Upper lobe of right lung (tissue), 1 donor: Measurements from ENCODE around the gene PRXL2B. TPM values are rescaled to one million over a fixed set of nuclear protein-coding genes. Genes with fewer than 3 reads are reported as not detected.

Experiments used
- ATAC-seq: fragments of 200-7000 bp; cut with Tn5 transposase; one replicate; pipeline ENCODE4 v1.9.1; 2020; ENCODE audit warnings: mild to moderate bottlenecking, moderate library complexity
- DNase-seq: peaks from one replicate; pipeline ENCODE4 v3.0.0-alpha.2; 2020
- H3K27ac ChIP-seq: fragments of 200-600 bp; one replicate; pipeline ENCODE4 v1.8.0; 2022
- H3K27me3 ChIP-seq: fragments of 200-600 bp; one replicate; pipeline ENCODE4 v1.8.0; 2022; ENCODE audit warnings: mild to moderate bottlenecking
- H3K36me3 ChIP-seq: fragments of 200-600 bp; one replicate; pipeline ENCODE4 v1.8.0; 2022
- H3K4me1 ChIP-seq: fragments of 200-600 bp; one replicate; pipeline ENCODE4 v1.8.0; 2022
- H3K4me3 ChIP-seq: fragments of 200-600 bp; one replicate; pipeline ENCODE4 v1.8.0; 2022; ENCODE audit warnings: mild to moderate bottlenecking
- H3K9me3 ChIP-seq: fragments of 200-600 bp; one replicate; pipeline ENCODE4 v1.8.0; 2022
- CTCF ChIP-seq: fragments of 200-600 bp; IDR thresholded peaks from one replicate; pipeline ENCODE4 v1.8.0; 2022; ENCODE audit warnings: antibody characterized with exemption
- intact Hi-C: fragments of 100-400 bp; cut with DNase I; formaldehyde crosslinking; loops from one replicate; pipeline ENCODE4 v1.11.0; 2022
- total RNA-seq: library from RNA; stranded (reverse); fragmentation: NEBNext Ultra II Directional; extraction: Animal tissue kit (Norgen Biotek cat#: 25700); gene quantifications from one replicate; pipeline ENCODE4 v1.2.1, GENCODE V29; 2021
- donor health status: DM: no; HTN: yes; CAD: no; lungs with severe emphysema.

Gene PRXL2B
- total RNA-seq, 1 donor from 2014 or later: 25.9 TPM

- Histone ChIP-seq H3K27ac (no peak overlapping the region), H3K27me3 (no peaks in the 10 kb centered on the region), H3K36me3 (no peaks in the 10 kb centered on the region), H3K4me1 (peaks cover 5% of the 10 kb centered on the region), H3K4me3 (no peak overlapping the region), H3K9me3 (no peaks in the 10 kb centered on the region)
- intact Hi-C loops: no loop called here
- DNase-seq (peak; percentile 50), ATAC-seq (no peak)
- TF ChIP-seq CTCF: no peak
Observed at GRCh38 chr1:2610036-2610959, 23.7 kb downstream of the PRXL2B start.

GRCh38 chr1:2611031-2611501 lies 24.5 kb downstream of the PRXL2B start:
- peak; percentile 79 for ATAC-seq
- peak; percentile 80 for DNase-seq
- intact Hi-C loops: no loop called here
- Histone ChIP-seq H3K36me3 (no peaks in the 10 kb centered on the region), H3K9me3 (peaks cover 4% of the 10 kb centered on the region), H3K4me3 (no peak overlapping the region), H3K27me3 (no peaks in the 10 kb centered on the region), H3K4me1 (peaks cover 5% of the 10 kb centered on the region), H3K27ac (no peak overlapping the region)
- TF ChIP-seq CTCF: no peak

- Histone ChIP-seq H3K27ac (no peak overlapping the region), H3K9me3 (peaks cover 8% of the 10 kb centered on the region), H3K27me3 (no peaks in the 10 kb centered on the region), H3K4me3 (no peak overlapping the region), H3K36me3 (no peaks in the 10 kb centered on the region), H3K4me1 (peaks cover 5% of the 10 kb centered on the region)
- TF ChIP-seq CTCF: no peak
- intact Hi-C loops: no loop called here
- ATAC-seq (no peak), DNase-seq (peak; percentile 53)
Observed at GRCh38 chr1:2611621-2612437, 25.3 kb downstream of the PRXL2B start.

- Histone ChIP-seq H3K27ac (no peak overlapping the region), H3K4me3 (no peak overlapping the region), H3K4me1 (peaks cover 5% of the 10 kb centered on the region), H3K36me3 (no peaks in the 10 kb centered on the region), H3K9me3 (peaks cover 8% of the 10 kb centered on the region), H3K27me3 (no peaks in the 10 kb centered on the region)
- intact Hi-C loops: no loop called here
- DNase-seq: peak; percentile 33
- no peak for ATAC-seq
- TF ChIP-seq CTCF: no peak
Observed at GRCh38 chr1:2612591-2613365, 26.2 kb downstream of the PRXL2B start.

- no peaks in the 10 kb centered on the region for H3K36me3 ChIP-seq
- DNase-seq: no peak
- intact Hi-C loops: no loop called here
- no peak overlapping the region for H3K27ac ChIP-seq
- no peak for TF ChIP-seq CTCF
- no peak overlapping the region for H3K4me3 ChIP-seq
- no peak for ATAC-seq
- no peaks in the 10 kb centered on the region for H3K27me3 ChIP-seq
- peaks cover 8% of the 10 kb centered on the region for H3K9me3 ChIP-seq
- H3K4me1 ChIP-seq: peaks cover 5% of the 10 kb centered on the region
Observed at GRCh38 chr1:2614145-2614544, 27.6 kb downstream of the PRXL2B start.
